Neural progenitor cell (in vitro differentiated cells): ENCODE data around the gene BARX2.

Experiments used
- EZH2 ChIP-seq: fragments of 200-600 bp; sonication (generic); IDR thresholded peaks from 2 replicates; pipeline ENCODE4 v1.6.1; 2017; ENCODE audit warnings: antibody characterized with exemption, mild to moderate bottlenecking, moderate library complexity
- TF ChIP-seq, protein P1 (sequence below): fragments of 200-600 bp; sonication (generic); IDR thresholded peaks from 2 replicates; pipeline ENCODE4 v1.5.1; 2017; ENCODE audit warnings: antibody characterized with exemption, mild to moderate bottlenecking

DNA sequence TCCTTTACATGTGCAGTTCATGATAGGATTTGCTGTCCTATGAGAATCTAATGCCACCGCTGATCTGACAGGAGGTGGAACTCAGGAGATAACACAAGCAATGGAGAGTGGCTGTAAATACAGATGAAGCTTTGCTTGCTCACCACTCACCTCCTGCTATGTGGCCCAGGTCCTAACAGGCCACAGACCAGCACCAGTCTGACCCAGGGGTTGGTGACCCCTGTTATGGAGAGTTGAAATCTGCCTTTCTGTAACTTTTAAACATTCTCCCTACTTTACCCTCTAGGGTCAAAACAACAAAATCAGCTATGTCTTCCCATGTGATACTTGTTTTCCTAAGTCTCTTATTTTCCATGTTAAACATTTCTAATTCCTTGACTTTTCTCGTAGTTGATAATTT, 48.7 kb upstream of the BARX2 start:
- TF ChIP-seq, protein P1, sequence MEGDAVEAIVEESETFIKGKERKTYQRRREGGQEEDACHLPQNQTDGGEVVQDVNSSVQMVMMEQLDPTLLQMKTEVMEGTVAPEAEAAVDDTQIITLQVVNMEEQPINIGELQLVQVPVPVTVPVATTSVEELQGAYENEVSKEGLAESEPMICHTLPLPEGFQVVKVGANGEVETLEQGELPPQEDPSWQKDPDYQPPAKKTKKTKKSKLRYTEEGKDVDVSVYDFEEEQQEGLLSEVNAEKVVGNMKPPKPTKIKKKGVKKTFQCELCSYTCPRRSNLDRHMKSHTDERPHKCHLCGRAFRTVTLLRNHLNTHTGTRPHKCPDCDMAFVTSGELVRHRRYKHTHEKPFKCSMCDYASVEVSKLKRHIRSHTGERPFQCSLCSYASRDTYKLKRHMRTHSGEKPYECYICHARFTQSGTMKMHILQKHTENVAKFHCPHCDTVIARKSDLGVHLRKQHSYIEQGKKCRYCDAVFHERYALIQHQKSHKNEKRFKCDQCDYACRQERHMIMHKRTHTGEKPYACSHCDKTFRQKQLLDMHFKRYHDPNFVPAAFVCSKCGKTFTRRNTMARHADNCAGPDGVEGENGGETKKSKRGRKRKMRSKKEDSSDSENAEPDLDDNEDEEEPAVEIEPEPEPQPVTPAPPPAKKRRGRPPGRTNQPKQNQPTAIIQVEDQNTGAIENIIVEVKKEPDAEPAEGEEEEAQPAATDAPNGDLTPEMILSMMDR = no peak
- no peak for TF ChIP-seq EZH2
